Measurements from ENCODE around the gene PSD4.

GRCh38 chr2:113228351-113228750 is 54.6 kb downstream of the PSD4 start:
- no peak for TF ChIP-seq EZH2phosphoT487 (IDR thresholded peaks at IDR 0.05; ENCODE audit: borderline replicate concordance)
- TF ChIP-seq, protein P1, sequence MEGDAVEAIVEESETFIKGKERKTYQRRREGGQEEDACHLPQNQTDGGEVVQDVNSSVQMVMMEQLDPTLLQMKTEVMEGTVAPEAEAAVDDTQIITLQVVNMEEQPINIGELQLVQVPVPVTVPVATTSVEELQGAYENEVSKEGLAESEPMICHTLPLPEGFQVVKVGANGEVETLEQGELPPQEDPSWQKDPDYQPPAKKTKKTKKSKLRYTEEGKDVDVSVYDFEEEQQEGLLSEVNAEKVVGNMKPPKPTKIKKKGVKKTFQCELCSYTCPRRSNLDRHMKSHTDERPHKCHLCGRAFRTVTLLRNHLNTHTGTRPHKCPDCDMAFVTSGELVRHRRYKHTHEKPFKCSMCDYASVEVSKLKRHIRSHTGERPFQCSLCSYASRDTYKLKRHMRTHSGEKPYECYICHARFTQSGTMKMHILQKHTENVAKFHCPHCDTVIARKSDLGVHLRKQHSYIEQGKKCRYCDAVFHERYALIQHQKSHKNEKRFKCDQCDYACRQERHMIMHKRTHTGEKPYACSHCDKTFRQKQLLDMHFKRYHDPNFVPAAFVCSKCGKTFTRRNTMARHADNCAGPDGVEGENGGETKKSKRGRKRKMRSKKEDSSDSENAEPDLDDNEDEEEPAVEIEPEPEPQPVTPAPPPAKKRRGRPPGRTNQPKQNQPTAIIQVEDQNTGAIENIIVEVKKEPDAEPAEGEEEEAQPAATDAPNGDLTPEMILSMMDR (conservative IDR thresholded peaks at IDR 0.05; ENCODE audit: low read length), result no peak

Measured in Loucy (cell line).